H1 (cell line): Measurements from ENCODE around the gene PARD3.

ENCODE experiments used
- EZH2 ChIP-seq: fragments of 200-600 bp; sonication (generic); IDR thresholded peaks from 2 replicates; pipeline ENCODE4 v1.7.1; 2012; ENCODE audit warnings: low read depth, mild to moderate bottlenecking, moderate library complexity, low read length, inconsistent platforms; ENCODE audit not compliant: severe bottlenecking
- FOSL1 ChIP-seq: IDR thresholded peaks from 2 replicates; pipeline ENCODE4 v1.6.1; 2011; ENCODE audit warnings: mild to moderate bottlenecking, low read depth, low read length, moderate library complexity; ENCODE audit not compliant: insufficient read depth
- KDM1A ChIP-seq: fragments of 200-600, 300-600 bp; sonication (generic); IDR thresholded peaks from 2 replicates; pipeline ENCODE4 v1.7.1; 2016; ENCODE audit warnings: mild to moderate bottlenecking, low read length, borderline replicate concordance
- PHF8 ChIP-seq: fragments of 200-600 bp; sonication (generic); conservative IDR thresholded peaks from 2 replicates; pipeline ENCODE4 v1.7.1; 2012; ENCODE audit warnings: low read depth, mild to moderate bottlenecking, inconsistent platforms, low read length, moderate library complexity
- POLR2A ChIP-seq, 2 experiments: IDR thresholded peaks; 1 replicate in 1 of 2; 2 replicates in 1 of 2; pipeline ENCODE4 v1.6.1; 2011; ENCODE audit warnings: low read depth in 2 of 2, low read length in 2 of 2, mild to moderate bottlenecking in 2 of 2; ENCODE audit errors: control extremely low read depth in 1 of 2
- SRF ChIP-seq: IDR thresholded peaks from 2 replicates; pipeline ENCODE4 v1.6.1; 2011; ENCODE audit warnings: mild to moderate bottlenecking, low read depth, low read length, moderate library complexity
- TF ChIP-seq, protein P1 (sequence below), 3 experiments: IDR thresholded peaks; 1 replicate in 2 of 3; 2 replicates in 1 of 3; pipeline versions ENCODE4 v1.5.1 to v1.6.1; 2011; ENCODE audit warnings: low read length in 3 of 3, mild to moderate bottlenecking in 3 of 3, inconsistent platforms in 2 of 3, low read depth in 1 of 3, moderate library complexity in 1 of 3; ENCODE audit not compliant: insufficient read depth in 1 of 3; ENCODE audit errors: control extremely low read depth in 1 of 3

DNA sequence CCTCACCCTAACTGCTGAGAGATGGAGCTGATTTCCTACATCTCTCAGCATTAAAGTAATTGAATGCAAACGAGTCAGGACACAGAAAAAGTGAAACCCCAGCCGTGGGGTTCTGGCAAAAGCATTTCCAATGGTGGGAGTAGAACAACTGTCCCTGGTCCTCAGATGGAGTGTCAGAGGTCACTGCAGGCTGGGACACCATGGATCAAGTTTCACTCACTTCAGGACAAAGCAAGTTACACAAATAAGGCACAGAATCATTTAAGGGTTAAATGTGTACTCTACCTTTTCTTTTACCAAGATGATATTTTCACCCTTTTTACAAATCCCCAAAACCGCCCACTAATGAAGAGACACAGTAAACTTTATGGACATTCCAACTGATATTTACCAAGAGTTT is 607.8 kb downstream of the PARD3 start:
- TF ChIP-seq KDM1A (no peak), FOSL1 (no peak), PHF8 (no peak), POLR2A (IDR thresholded peaks at IDR 0.05; ENCODE audit: control extremely low read depth in 1 of 2, low read depth in 2 of 2, low read length in 2 of 2) (no peak), EZH2 (no peak), SRF (no peak)
- TF ChIP-seq, protein P1, sequence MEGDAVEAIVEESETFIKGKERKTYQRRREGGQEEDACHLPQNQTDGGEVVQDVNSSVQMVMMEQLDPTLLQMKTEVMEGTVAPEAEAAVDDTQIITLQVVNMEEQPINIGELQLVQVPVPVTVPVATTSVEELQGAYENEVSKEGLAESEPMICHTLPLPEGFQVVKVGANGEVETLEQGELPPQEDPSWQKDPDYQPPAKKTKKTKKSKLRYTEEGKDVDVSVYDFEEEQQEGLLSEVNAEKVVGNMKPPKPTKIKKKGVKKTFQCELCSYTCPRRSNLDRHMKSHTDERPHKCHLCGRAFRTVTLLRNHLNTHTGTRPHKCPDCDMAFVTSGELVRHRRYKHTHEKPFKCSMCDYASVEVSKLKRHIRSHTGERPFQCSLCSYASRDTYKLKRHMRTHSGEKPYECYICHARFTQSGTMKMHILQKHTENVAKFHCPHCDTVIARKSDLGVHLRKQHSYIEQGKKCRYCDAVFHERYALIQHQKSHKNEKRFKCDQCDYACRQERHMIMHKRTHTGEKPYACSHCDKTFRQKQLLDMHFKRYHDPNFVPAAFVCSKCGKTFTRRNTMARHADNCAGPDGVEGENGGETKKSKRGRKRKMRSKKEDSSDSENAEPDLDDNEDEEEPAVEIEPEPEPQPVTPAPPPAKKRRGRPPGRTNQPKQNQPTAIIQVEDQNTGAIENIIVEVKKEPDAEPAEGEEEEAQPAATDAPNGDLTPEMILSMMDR (IDR thresholded peaks at IDR 0.05; ENCODE audit: control extremely low read depth in 1 of 3, insufficient read depth in 1 of 3, low read depth in 1 of 3, low read length in 3 of 3): no peak
